K562 (cell line): ENCODE results near the gene WTAP. TPM values are rescaled to one million over a fixed set of nuclear protein-coding genes. Genes with fewer than 3 reads are reported as not detected.

Experiments used
- CCNT2 ChIP-seq: IDR thresholded peaks from 2 replicates; pipeline ENCODE4 v1.6.1; 2011; ENCODE audit warnings: borderline replicate concordance, low read depth, mild to moderate bottlenecking, moderate library complexity, mixed read lengths, low read length; ENCODE audit not compliant: insufficient read length; ENCODE audit errors: extremely low read depth
- E2F4 ChIP-seq: sonication (generic); formaldehyde crosslinking; IDR thresholded peaks from 2 replicates; pipeline ENCODE4 v1.8.0; 2022; ENCODE audit warnings: mild to moderate bottlenecking, low read depth, missing genetic modification reagents
- E2F8 ChIP-seq: fragments of 450-650 bp; IDR thresholded peaks from 2 replicates; pipeline ENCODE4 v1.7.1; 2018; ENCODE audit warnings: mild to moderate bottlenecking, low read depth; ENCODE audit not compliant: partially characterized antibody
- FIP1L1 ChIP-seq: fragments of 200-400 bp; formaldehyde crosslinking; IDR thresholded peaks from 2 replicates; pipeline ENCODE4 v1.6.1; 2018; ENCODE audit warnings: mild to moderate bottlenecking, low read depth, low read length; ENCODE audit not compliant: poor library complexity, severe bottlenecking
- HBP1 ChIP-seq: fragments of 450-650 bp; formaldehyde crosslinking; IDR thresholded peaks from 2 replicates; pipeline ENCODE4 v1.4.0; 2022; ENCODE audit warnings: missing genetic modification characterization
- MCM3 ChIP-seq: fragments of 450-650 bp; IDR thresholded peaks from 2 replicates; pipeline ENCODE4 v1.6.1; 2016
- SIN3A ChIP-seq, 2 experiments: fragments of 150-350 bp in 1 of 2; IDR thresholded peaks; 2 replicates each; pipeline ENCODE4 v1.6.1; 2011 to 2016; ENCODE audit warnings: borderline replicate concordance in 2 of 2, low read depth in 2 of 2, low read length in 2 of 2, mild to moderate bottlenecking in 2 of 2, moderate library complexity in 2 of 2; ENCODE audit not compliant: control insufficient read depth in 1 of 2
- STAG1 ChIP-seq: sonication (generic); formaldehyde crosslinking; IDR thresholded peaks from 2 replicates; pipeline ENCODE4 v1.5.0; 2020; ENCODE audit warnings: missing genetic modification reagents, borderline replicate concordance
- TAF9B ChIP-seq: fragments of 450-650 bp; IDR thresholded peaks from 2 replicates; pipeline ENCODE4 v1.6.1; 2018; ENCODE audit warnings: mild to moderate bottlenecking; ENCODE audit not compliant: partially characterized antibody
- YY1 ChIP-seq, 3 experiments: IDR thresholded peaks; 2 replicates each; pipeline ENCODE4 v1.6.1; 2011; ENCODE audit warnings: low read length in 2 of 3, mild to moderate bottlenecking in 2 of 3, moderate library complexity in 2 of 3, borderline replicate concordance in 1 of 3, control low read depth in 1 of 3, low read depth in 1 of 3; ENCODE audit not compliant: insufficient read depth in 3 of 3, insufficient replicate concordance in 2 of 3, control insufficient read depth in 1 of 3, insufficient read length in 1 of 3; ENCODE audit errors: extremely low read depth in 1 of 3
- polyA plus RNA-seq, 8 experiments: library from polyadenylated mRNA; depleted of rRNA in 4 of 8; stranded (reverse) in 5 of 8; unstranded in 3 of 8; fragments of >200 nt; fragmentation: Nextera tagmentation in 2 of 8; fragmentation: Illumina TruSeq in 1 of 8; extraction: Ambion mirVana in 2 of 8; extraction: Trizol in 1 of 8; gene quantifications; 2 replicates each; pipeline versions ENCODE4 v1.2.1 to v1.2.3, GENCODE V29; 2011 to 2014; ENCODE audit warnings: inconsistent platforms in 1 of 8, missing spikeins in 1 of 8
- total RNA-seq, 7 experiments: library from RNA; depleted of rRNA in 6 of 7; stranded (reverse); fragments of >200 nt in 6 of 7; fragmentation: Illumina TruSeq in 2 of 7; extraction: Trizol in 2 of 7; gene quantifications; 2 replicates each; pipeline versions ENCODE4 v1.2.1 to v1.2.3, GENCODE V29; 2011 to 2021; ENCODE audit warnings: low replicate concordance in 1 of 7
- TF ChIP-seq, protein P1 (sequence below): fragments of 250-450 bp; sonication (Bioruptor Pico); IDR thresholded peaks from 2 replicates; pipeline ENCODE4 v1.5.0; 2020; ENCODE audit warnings: mild to moderate bottlenecking, borderline replicate concordance
- TF ChIP-seq, protein P2 (sequence below): fragments of 450-650 bp; formaldehyde crosslinking; IDR thresholded peaks from 2 replicates; pipeline ENCODE4 v1.4.0; 2020; ENCODE audit warnings: mild to moderate bottlenecking, moderate library complexity
- TF ChIP-seq, protein P3 (sequence below): fragments of 450-650 bp; IDR thresholded peaks from 2 replicates; pipeline ENCODE4 v1.6.1; 2016; ENCODE audit warnings: missing biosample characterization, missing genetic modification characterization

The WTAP gene
- total and polyA plus RNA-seq, 9 of the 15 experiments (the other 6 are each of a cell fraction or from before 2014, with no cell fraction given), result 52.4 to 156 (median 110) TPM

DNA sequence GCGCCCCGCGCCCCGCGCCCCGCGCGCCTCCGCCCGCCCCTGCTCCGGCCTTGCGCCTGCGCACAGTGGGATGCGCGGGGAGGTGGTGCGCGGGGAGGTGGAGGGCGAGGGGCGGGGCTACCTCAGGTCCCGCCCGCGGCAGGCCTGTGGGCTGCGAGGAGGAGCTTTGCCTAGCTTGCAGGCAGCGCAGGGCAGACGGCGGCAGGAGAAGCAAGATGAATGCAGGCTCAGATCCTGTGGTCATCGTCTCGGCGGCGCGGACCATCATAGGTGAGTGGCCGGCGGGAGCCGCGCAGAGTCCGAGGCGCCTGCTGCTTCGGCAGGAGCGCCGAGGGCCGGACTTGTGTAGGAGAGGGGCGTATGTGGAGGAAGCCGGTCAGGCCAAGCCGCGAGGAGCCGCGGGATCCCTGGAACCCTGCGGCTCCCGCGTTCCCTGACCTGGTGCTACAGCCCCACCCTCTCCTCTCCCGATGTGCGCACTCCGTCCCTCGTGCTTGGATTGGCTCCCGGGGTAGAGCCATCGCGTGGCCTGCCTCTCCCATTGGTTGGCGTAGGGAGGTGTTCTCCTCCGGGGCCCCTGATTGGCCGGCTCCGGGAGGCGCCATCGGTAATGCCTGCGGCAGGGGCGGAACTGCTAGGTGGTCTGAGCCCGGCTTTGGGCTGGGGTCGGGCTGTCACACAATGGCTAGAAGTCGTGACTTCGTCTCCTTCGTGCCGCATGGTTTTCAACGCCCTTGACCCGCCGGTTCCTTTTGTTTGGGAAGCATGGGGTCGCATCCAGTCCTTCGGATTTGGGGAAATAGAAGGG lies 34.8 kb downstream of the WTAP start, which contains the start of gene ACAT2 (continued):
- TF ChIP-seq MCM3 (no peak), CCNT2 (peak; percentile 20), YY1 (IDR thresholded peaks at IDR 0.05; ENCODE audit: borderline replicate concordance in 1 of 3, control insufficient read depth in 1 of 3, extremely low read depth in 1 of 3, insufficient read depth in 3 of 3, insufficient read length in 1 of 3, insufficient replicate concordance in 2 of 3, low read depth in 1 of 3, low read length in 2 of 3) (peak; percentile 18 to 56 (median 51)), E2F8 (peak; percentile 65), HBP1 (CRISPR knock-in tag) (peak; percentile 53; the same call in 1 of the 2 replicates), TAF9B (peak; percentile 58), STAG1 (CRISPR knock-in tag) (no peak), E2F4 (CRISPR knock-in tag) (0 out of 2 replicates have a peak, but pooled peaks have one; percentile 51), SIN3A (IDR thresholded peaks at IDR 0.05; ENCODE audit: borderline replicate concordance in 2 of 2, control insufficient read depth in 1 of 2, low read depth in 2 of 2, low read length in 2 of 2) (peak; percentile 62 to 86; a peak in 2 of 4 replicates), FIP1L1 (peak; percentile 68)
- TF ChIP-seq, protein P1, sequence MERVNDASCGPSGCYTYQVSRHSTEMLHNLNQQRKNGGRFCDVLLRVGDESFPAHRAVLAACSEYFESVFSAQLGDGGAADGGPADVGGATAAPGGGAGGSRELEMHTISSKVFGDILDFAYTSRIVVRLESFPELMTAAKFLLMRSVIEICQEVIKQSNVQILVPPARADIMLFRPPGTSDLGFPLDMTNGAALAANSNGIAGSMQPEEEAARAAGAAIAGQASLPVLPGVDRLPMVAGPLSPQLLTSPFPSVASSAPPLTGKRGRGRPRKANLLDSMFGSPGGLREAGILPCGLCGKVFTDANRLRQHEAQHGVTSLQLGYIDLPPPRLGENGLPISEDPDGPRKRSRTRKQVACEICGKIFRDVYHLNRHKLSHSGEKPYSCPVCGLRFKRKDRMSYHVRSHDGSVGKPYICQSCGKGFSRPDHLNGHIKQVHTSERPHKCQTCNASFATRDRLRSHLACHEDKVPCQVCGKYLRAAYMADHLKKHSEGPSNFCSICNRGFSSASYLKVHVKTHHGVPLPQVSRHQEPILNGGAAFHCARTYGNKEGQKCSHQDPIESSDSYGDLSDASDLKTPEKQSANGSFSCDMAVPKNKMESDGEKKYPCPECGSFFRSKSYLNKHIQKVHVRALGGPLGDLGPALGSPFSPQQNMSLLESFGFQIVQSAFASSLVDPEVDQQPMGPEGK (CRISPR knock-in tag), result no peak
- TF ChIP-seq, protein P2, sequence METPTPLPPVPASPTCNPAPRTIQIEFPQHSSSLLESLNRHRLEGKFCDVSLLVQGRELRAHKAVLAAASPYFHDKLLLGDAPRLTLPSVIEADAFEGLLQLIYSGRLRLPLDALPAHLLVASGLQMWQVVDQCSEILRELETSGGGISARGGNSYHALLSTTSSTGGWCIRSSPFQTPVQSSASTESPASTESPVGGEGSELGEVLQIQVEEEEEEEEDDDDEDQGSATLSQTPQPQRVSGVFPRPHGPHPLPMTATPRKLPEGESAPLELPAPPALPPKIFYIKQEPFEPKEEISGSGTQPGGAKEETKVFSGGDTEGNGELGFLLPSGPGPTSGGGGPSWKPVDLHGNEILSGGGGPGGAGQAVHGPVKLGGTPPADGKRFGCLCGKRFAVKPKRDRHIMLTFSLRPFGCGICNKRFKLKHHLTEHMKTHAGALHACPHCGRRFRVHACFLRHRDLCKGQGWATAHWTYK, result peak; percentile 51; the same call in 1 of the 2 replicates
- TF ChIP-seq, protein P3, sequence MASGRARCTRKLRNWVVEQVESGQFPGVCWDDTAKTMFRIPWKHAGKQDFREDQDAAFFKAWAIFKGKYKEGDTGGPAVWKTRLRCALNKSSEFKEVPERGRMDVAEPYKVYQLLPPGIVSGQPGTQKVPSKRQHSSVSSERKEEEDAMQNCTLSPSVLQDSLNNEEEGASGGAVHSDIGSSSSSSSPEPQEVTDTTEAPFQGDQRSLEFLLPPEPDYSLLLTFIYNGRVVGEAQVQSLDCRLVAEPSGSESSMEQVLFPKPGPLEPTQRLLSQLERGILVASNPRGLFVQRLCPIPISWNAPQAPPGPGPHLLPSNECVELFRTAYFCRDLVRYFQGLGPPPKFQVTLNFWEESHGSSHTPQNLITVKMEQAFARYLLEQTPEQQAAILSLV (tag), result no peak
